ENCODE results near the gene BCAS3.
"Not testable (repeated sequence)": the region's sequence is repeated elsewhere in the genome, so short reads cannot be mapped to it uniquely, and the experiment has no call there.

The BCAS3 gene

GRCh38 chr17:60901242-60901641, 223.6 kb downstream of the BCAS3 start:
- DNase-seq = no peak
- in situ Hi-C loops (cut with MboI; ENCODE audit: low pct_unique_long_range_greater_than_20kb, low sequenced_read_pairs) = no loop called here

GRCh38 chr17:60901806-60902205, 224.2 kb downstream of the BCAS3 start:
- in situ Hi-C loops (cut with MboI; ENCODE audit: low pct_unique_long_range_greater_than_20kb, low sequenced_read_pairs) = no loop called here
- DNase-seq = no peak

DNA sequence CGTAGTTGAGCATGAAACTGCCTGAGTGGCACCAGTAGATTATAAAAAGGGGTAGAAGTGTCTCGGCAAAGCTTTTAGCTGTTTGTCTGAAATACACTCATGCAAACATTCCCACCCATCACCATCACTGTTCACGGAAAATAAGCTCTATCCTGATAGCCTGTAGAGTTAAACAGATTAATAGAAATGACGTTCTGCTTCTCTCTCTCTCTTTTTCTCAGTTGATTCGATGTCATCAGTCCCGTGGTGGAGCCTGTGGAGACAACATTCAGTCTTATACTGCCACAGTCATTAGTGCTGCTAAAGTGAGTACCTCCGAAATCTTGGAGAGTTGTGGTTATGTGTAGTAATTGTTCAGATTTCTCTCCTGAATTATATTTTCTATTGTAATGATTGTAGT, 224.7 kb downstream of the BCAS3 start:
- in situ Hi-C loops (cut with MboI; ENCODE audit: low pct_unique_long_range_greater_than_20kb, low sequenced_read_pairs) = no loop called here
- DNase-seq = no peak

GRCh38 chr17:60904582-60904981, 226.9 kb downstream of the BCAS3 start:
- in situ Hi-C loops (cut with MboI; ENCODE audit: low pct_unique_long_range_greater_than_20kb, low sequenced_read_pairs) = no loop called here
- no peak for DNase-seq

DNA sequence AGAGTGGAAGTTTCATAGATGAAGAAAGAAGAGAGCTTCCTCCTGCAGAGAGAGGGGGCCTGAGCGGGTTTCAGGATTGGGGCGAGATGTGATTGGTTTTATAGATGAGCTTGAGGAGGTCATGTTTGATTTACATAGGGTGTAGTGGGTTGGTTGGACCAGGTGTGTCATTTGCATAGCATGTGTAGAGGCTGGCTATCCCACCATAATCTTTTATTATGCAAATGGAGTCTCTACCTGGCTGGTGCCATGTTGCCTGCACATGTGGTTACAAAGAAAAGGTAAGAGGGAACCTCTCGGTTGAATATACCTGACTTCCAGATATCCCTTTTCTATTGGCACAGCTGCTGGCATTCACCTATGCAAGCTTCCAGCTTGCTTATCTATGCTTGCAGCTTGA, 228.1 kb downstream of the BCAS3 start:
- DNase-seq = no peak
- in situ Hi-C loops (cut with MboI; ENCODE audit: low pct_unique_long_range_greater_than_20kb, low sequenced_read_pairs) = no loop called here

DNA sequence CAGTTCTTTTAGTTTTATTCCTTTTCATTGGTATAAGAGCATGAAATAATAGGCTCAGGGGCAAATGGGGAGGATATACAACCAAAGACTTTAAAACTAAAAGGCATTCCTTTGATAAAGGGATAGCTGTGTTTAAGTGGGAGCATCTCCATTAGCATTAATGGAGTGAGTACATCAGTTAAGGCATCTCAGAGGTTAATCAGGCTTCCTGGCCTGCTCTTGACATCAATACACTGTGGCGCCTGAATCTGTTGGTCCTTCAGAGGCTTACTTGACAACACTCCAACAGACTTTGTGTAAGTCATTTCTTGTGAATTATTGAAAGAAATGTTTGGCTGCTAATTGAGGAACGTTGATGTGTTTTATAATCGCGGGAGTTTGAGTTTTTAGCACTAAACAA, 230.7 kb downstream of the BCAS3 start:
- in situ Hi-C loops (cut with MboI; ENCODE audit: low pct_unique_long_range_greater_than_20kb, low sequenced_read_pairs) = no loop called here
- no peak for DNase-seq

- in situ Hi-C loops (cut with MboI; ENCODE audit: low pct_unique_long_range_greater_than_20kb, low sequenced_read_pairs) = no loop called here
- no peak for DNase-seq
Measured at GRCh38 chr17:60909405-60909804, 231.8 kb downstream of the BCAS3 start.

GRCh38 chr17:60910415-60910814, 232.8 kb downstream of the BCAS3 start:
- in situ Hi-C loops (cut with MboI; ENCODE audit: low pct_unique_long_range_greater_than_20kb, low sequenced_read_pairs) = no loop called here
- DNase-seq = no peak

GRCh38 chr17:60914078-60914477, 236.4 kb downstream of the BCAS3 start:
- DNase-seq = no peak
- in situ Hi-C loops (cut with MboI; ENCODE audit: low pct_unique_long_range_greater_than_20kb, low sequenced_read_pairs) = no loop called here

DNA sequence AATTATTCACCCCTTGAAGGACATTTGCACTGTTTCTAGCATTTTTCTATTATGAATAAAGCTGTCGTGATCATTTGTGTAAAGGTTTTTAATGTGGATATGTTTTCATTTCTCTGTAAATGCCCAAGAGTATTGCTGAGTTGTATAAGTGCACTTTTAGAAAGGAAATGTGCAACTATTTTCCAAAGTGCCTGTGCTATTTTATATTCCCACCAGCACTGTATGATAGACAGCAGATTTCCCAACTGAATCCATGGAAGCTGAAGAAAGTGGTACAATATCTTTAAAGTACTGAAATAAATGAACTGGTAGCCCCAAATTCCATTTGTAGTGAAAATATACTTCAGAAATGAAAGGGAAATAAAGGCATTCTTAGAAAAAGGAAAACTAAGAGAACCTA, 238.4 kb downstream of the BCAS3 start:
- in situ Hi-C loops (cut with MboI; ENCODE audit: low pct_unique_long_range_greater_than_20kb, low sequenced_read_pairs) = no loop called here
- no peak for DNase-seq

- in situ Hi-C loops (cut with MboI; ENCODE audit: low pct_unique_long_range_greater_than_20kb, low sequenced_read_pairs) = no loop called here
- DNase-seq = no peak
Measured at GRCh38 chr17:60920107-60920506, 242.5 kb downstream of the BCAS3 start.

GRCh38 chr17:60923000-60923399, 245.3 kb downstream of the BCAS3 start:
- in situ Hi-C loops (cut with MboI; ENCODE audit: low pct_unique_long_range_greater_than_20kb, low sequenced_read_pairs) = no loop called here
- no peak for DNase-seq

- in situ Hi-C loops (cut with MboI; ENCODE audit: low pct_unique_long_range_greater_than_20kb, low sequenced_read_pairs) = no loop called here
- DNase-seq = no peak
Measured at GRCh38 chr17:60926466-60927183, 249.0 kb downstream of the BCAS3 start.

DNA sequence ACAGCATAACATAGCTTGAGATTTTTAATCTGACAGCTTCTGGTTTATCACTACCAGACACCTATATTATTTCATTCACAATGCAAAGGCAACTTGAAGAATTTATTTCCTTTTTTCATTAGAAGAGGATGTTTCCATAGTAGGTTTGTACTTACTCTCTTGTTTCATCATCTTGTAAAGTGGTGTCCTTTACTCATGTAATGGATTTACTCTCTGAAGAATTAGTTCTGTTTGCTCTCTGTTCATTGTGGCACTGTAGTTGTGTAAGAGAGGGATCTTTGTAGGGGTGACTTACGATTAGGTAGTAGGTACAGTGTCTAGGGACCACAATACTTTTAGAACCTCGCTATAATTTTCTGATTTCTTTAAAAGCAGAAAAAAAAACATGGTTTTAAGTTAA, 256.1 kb downstream of the BCAS3 start:
- in situ Hi-C loops (cut with MboI; ENCODE audit: low pct_unique_long_range_greater_than_20kb, low sequenced_read_pairs) = no loop called here
- no peak for DNase-seq

GRCh38 chr17:60934723-60935122, 257.1 kb downstream of the BCAS3 start:
- no peak for DNase-seq
- in situ Hi-C loops (cut with MboI; ENCODE audit: low pct_unique_long_range_greater_than_20kb, low sequenced_read_pairs) = no loop called here

- in situ Hi-C loops (cut with MboI; ENCODE audit: low pct_unique_long_range_greater_than_20kb, low sequenced_read_pairs); DNase-seq: not testable (repeated sequence)
Measured at GRCh38 chr17:60935991-60936390, 258.3 kb downstream of the BCAS3 start.

- in situ Hi-C loops (cut with MboI; ENCODE audit: low pct_unique_long_range_greater_than_20kb, low sequenced_read_pairs) = no loop called here
- no peak for DNase-seq
Measured at GRCh38 chr17:60939318-60939717, 261.7 kb downstream of the BCAS3 start.

- in situ Hi-C loops (cut with MboI; ENCODE audit: low pct_unique_long_range_greater_than_20kb, low sequenced_read_pairs) = no loop called here
- DNase-seq = peak; percentile 25
Measured at GRCh38 chr17:60941028-60941427, 263.4 kb downstream of the BCAS3 start.

DNA sequence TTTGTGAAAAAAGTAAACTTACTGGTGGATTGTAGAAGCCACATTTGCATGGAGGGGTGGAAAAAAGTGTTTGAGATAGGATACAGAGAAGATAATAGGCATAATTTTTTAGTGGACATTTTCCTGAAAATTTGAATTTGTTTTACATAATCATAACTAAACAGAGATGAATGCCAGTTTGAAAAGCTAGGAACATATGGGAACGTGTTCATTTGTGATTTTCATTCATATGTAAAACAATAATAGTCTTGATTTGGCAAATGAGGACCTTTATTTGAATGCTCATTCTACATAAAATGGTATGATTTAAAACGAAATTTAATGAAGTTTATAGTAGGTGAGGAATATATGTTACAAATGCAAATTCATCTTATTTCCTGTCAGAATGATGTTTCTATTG, 263.9 kb downstream of the BCAS3 start:
- no peak for DNase-seq
- in situ Hi-C loops (cut with MboI; ENCODE audit: low pct_unique_long_range_greater_than_20kb, low sequenced_read_pairs) = no loop called here

DNA sequence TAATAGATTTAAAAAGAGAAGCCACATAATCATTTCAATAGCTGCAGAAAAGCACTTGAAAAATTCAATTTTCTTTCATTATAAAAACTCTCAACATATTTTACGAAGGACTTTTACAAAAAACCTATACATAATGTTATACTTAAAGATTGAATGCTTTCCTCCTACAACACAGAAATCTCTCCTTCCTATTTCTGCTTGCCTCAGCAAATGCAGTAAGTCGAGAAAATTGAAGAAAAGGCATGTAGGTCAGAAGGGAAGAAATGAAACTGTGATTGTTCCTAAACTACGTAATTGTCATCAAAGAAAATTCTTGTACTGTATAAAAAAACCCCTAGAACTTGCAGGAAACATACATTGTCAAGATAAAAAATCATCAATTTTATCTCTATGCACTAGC, 267.1 kb downstream of the BCAS3 start:
- DNase-seq = no peak
- in situ Hi-C loops (cut with MboI; ENCODE audit: low pct_unique_long_range_greater_than_20kb, low sequenced_read_pairs) = no loop called here

- in situ Hi-C loops (cut with MboI; ENCODE audit: low pct_unique_long_range_greater_than_20kb, low sequenced_read_pairs) = no loop called here
- no peak for DNase-seq
Measured at GRCh38 chr17:60947100-60947499, 269.4 kb downstream of the BCAS3 start.
